Measurements from ENCODE around the gene ACSBG1.

DNA sequence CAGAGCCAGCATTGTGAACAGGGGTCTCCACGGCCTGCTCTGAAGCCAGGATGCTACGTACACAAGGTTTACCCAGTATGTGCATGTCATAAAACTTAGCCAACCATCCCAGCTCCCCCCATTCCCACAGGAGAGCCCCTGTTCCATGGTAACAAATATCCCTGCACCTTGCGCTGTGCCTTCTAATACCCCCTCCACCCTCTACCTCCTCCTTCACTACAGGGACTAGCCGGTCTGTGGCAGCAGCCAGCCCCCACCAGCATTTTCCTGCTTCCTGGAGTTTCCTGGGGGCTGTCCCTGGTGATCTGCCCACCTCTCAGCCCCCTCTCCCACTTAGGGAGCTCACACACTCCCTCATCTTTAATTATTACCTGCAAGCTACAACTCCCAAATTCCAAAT, 20.4 kb downstream of the ACSBG1 start:
- TF ChIP-seq, protein P1, sequence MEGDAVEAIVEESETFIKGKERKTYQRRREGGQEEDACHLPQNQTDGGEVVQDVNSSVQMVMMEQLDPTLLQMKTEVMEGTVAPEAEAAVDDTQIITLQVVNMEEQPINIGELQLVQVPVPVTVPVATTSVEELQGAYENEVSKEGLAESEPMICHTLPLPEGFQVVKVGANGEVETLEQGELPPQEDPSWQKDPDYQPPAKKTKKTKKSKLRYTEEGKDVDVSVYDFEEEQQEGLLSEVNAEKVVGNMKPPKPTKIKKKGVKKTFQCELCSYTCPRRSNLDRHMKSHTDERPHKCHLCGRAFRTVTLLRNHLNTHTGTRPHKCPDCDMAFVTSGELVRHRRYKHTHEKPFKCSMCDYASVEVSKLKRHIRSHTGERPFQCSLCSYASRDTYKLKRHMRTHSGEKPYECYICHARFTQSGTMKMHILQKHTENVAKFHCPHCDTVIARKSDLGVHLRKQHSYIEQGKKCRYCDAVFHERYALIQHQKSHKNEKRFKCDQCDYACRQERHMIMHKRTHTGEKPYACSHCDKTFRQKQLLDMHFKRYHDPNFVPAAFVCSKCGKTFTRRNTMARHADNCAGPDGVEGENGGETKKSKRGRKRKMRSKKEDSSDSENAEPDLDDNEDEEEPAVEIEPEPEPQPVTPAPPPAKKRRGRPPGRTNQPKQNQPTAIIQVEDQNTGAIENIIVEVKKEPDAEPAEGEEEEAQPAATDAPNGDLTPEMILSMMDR (conservative IDR thresholded peaks at IDR 0.05; ENCODE audit: low read length): no peak
- TF ChIP-seq EZH2phosphoT487 (IDR thresholded peaks at IDR 0.05; ENCODE audit: borderline replicate concordance, low read depth, low read length): no peak

Data from OCI-LY7 (cell line).